GM12878 (cell line): Measurements from ENCODE around the gene PAPSS2.

ENCODE experiments used
- KAT2A ChIP-seq: conservative IDR thresholded peaks from 2 replicates; pipeline ENCODE4 v1.6.1; 2011; ENCODE audit warnings: low read depth, low read length; ENCODE audit not compliant: control insufficient read depth
- MAX ChIP-seq: IDR thresholded peaks from 2 replicates; pipeline ENCODE4 v1.6.1; 2012; ENCODE audit warnings: low read depth, low read length, improper control_type of control experiment
- MXI1 ChIP-seq: fragments of 150-350 bp; IDR thresholded peaks from 2 replicates; pipeline ENCODE4 v1.6.1; 2011; ENCODE audit warnings: low read depth, mild to moderate bottlenecking, inconsistent platforms, low read length, improper control_type of control experiment
- SP1 ChIP-seq: IDR thresholded peaks from one replicate; pipeline ENCODE4 v1.6.1; 2011; ENCODE audit warnings: low read depth, low read length
- YY1 ChIP-seq: IDR thresholded peaks from 2 replicates; pipeline ENCODE4 v1.6.1; 2011; ENCODE audit warnings: low read depth, mild to moderate bottlenecking, low read length
- TF ChIP-seq, protein P1 (sequence below): IDR thresholded peaks from 2 replicates; pipeline ENCODE4 v1.6.1; 2011; ENCODE audit warnings: low read depth, low read length, improper control_type of control experiment, borderline replicate concordance

DNA sequence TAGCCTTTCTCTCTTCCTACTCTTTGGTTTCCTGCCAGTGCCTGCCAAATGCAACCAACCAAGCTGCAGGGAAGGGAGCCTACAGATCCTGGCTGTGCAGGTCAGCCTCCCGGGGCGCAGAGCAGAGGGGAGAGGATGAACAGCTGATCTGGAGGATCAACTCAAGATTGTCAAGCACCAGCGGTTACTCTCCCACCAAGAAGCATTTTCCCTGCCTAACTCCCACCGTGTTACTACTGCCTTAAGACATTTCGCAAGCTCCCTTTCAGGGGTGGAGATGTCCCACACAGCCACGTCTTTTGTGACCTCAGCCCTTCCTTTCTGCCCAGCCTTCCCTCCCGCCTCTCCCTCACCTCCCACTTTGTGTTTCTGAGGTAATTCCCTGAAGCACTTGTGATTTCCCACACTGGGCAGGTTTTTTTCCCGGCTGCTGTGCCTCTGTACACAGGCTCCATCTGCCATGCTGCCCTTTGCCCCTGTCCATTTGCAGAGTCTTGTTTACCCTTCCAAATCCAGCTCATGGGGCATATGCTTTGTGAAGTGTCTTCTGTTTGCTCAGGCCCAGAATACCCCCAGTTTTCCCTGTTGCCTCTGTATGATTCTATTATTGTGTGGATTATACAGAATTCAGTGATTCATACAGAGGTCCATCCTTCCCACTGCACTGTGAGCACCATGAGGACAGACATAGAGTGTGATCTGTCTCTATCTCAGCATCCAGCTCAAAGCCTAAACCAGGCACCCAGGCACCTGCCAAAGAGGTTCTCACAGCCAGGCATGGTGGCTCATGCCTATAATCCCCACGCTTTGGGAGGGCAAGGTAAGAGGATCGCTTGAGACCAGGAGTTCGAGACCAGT lies 40.9 kb upstream of the PAPSS2 start:
- TF ChIP-seq YY1 (no peak), MAX (no peak), MXI1 (no peak), KAT2A (no peak), SP1 (no peak)
- TF ChIP-seq, protein P1, sequence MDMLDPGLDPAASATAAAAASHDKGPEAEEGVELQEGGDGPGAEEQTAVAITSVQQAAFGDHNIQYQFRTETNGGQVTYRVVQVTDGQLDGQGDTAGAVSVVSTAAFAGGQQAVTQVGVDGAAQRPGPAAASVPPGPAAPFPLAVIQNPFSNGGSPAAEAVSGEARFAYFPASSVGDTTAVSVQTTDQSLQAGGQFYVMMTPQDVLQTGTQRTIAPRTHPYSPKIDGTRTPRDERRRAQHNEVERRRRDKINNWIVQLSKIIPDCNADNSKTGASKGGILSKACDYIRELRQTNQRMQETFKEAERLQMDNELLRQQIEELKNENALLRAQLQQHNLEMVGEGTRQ: no peak
